Measurements from ENCODE around the gene OR11G2.
"Not testable (repeated sequence)": the region's sequence is repeated elsewhere in the genome, so short reads cannot be mapped to it uniquely, and the experiment has no call there.

The OR11G2 gene

GRCh38 chr14:20228681-20229080 lies 38.0 kb downstream of the OR11G2 start, which contains the start of gene OR11H7:
OR11H7 (plus strand) TSS chr14:20228981.
- no peak for DNase-seq

DNA sequence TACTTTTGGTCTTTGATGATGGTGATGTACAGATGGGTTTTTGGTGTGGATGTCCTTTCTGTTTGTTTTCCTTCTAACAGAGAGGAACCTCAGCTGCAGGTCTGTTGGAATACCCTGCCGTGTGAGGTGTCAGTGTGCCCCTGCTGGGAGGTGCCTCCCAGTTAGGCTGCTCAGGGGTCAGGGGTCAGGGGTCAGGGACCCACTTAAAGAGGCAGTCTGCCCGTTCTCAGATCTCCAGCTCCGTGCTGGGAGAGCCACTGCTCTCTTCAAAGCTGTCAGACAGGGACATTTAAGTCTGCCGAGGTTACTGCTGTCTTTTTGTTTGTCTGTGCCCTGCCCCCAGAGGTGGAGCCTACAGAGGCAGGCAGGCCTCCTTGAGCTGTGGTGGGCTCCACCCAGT lies 44.7 kb downstream of the OR11G2 start:
- not testable (repeated sequence) for DNase-seq

GRCh38 chr14:20247646-20248246 lies 57.0 kb downstream of the OR11G2 start:
- peak; percentile 1 for DNase-seq

Data from inflammatory macrophage treated with lipopolysaccharide for 4 hours (primary cell).